Nephron (organoid): ENCODE measurements around the gene TCEAL3.
"Not testable (repeated sequence)": the region's sequence is repeated elsewhere in the genome, so short reads cannot be mapped to it uniquely, and the experiment has no call there.

ENCODE experiments used
- H3K27ac Mint-ChIP-seq, 3 experiments: 2 replicates each; pipeline ENCODE4 v1.8.0; 2020; ENCODE audit warnings: mixed read lengths in 3 of 3, mild to moderate bottlenecking in 2 of 3, moderate library complexity in 1 of 3
- H3K27me3 Mint-ChIP-seq: 2 replicates; pipeline ENCODE4 v1.8.0; 2021; ENCODE audit warnings: low read depth, mild to moderate bottlenecking, moderate library complexity, mixed read lengths
- H3K36me3 Mint-ChIP-seq: 2 replicates; pipeline ENCODE4 v1.8.0; 2020; ENCODE audit warnings: low read depth, mixed read lengths
- H3K4me1 Mint-ChIP-seq: 2 replicates; pipeline ENCODE4 v1.8.0; 2020; ENCODE audit warnings: mixed read lengths
- H3K4me3 Mint-ChIP-seq, 3 experiments: 2 replicates each; pipeline ENCODE4 v1.8.0; 2020; ENCODE audit warnings: mild to moderate bottlenecking in 3 of 3, mixed read lengths in 3 of 3, moderate library complexity in 2 of 3
- H3K9me3 Mint-ChIP-seq: 2 replicates; pipeline ENCODE4 v1.8.0; 2020; ENCODE audit warnings: mixed read lengths
- CTCF ChIP-seq, 3 experiments: fragments of 200-600 bp; sonication (generic); IDR thresholded peaks; one replicate each; pipeline ENCODE4 v1.5.0; 2021; ENCODE audit warnings: antibody characterized with exemption in 3 of 3; ENCODE audit not compliant: unreplicated experiment in 3 of 3

TCEAL3 gene

GRCh38 chrX:103658681-103659433 is 51.1 kb downstream of the TCEAL3 start:
- peaks cover 3% of the 10 kb centered on the region for H3K27me3 Mint-ChIP-seq
- peaks cover 7% of the 10 kb centered on the region for H3K9me3 Mint-ChIP-seq
- no peak overlapping the region for H3K4me3 Mint-ChIP-seq
- H3K27ac Mint-ChIP-seq, result no peak overlapping the region
- H3K4me1 Mint-ChIP-seq, result peaks cover 6% of the 10 kb centered on the region
- TF ChIP-seq CTCF (IDR thresholded peaks at IDR 0.05; ENCODE audit: unreplicated experiment in 3 of 3), result no peak
- no peaks in the 10 kb centered on the region for H3K36me3 Mint-ChIP-seq

DNA sequence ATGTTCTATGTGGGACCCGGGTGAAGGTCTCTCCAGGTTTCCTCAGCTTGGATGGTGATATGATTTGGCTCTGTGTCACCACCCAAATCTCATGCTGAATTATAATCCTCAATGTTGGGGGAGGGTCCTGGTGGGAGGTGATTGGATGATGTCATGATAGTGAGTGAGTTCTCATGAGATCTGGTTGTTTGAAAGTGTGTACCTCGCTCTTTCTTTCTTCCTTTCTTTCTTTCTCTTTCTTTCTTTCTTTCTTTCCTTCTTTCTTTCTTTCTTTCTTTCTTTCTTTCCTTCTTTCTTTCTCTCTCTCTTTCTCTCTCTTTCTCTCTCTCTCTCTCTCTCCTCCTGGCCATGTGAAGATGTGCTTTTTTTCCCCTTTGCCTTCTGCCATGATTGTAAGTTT is 51.7 kb downstream of the TCEAL3 start:
- not testable (repeated sequence) for H3K9me3 Mint-ChIP-seq
- peaks cover 10% of the 10 kb centered on the region for H3K4me1 Mint-ChIP-seq

More for the DNA sequence above, 51.7 kb downstream of the TCEAL3 start:
- H3K4me3 Mint-ChIP-seq, H3K36me3 Mint-ChIP-seq, H3K27ac Mint-ChIP-seq, H3K27me3 Mint-ChIP-seq: not testable (repeated sequence)
